DMS153 treated with DMSO at 0.1 percent for 48 hours (cell line): ENCODE results near the gene NSMCE4A.
"Not testable (repeated sequence)": the region's sequence is repeated elsewhere in the genome, so short reads cannot be mapped to it uniquely, and the experiment has no call there.

Experiments used
- DNase-seq: peaks from one replicate; lab custom pipeline; 2025; ENCODE audit not compliant: unreplicated experiment; lab: John Stamatoyannopoulos, UW

Gene NSMCE4A

DNA sequence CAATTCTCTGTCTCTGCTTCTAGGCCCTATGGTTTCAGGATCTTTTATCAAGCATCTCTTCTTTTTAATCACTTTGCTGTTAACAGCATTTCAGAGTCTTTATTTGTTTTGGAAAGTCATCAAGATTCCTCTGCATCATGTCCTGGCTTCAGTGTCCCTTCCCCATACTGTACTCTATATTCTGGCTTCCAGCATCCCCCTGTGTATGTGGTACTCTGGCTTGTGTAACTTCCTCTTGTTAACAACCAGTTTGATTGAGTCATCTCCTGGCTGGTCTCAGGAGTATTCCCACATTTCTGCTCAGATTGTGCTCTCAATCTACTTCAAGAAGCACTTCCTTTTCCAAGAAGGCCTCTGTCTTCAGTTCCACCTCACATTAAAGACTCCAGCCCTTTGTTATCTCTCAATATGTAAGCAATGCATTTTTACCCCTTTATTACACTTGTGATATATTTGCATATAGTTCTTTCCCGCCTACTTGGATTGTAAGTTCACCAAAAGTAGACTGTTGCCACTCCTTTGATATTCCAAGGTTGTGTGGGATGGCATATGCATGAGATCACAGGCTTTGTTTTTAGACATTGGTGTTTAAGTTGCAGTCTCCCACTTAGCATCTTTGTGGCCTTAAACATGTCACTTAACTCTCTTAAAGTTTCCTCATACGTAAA lies 32.1 kb downstream of the NSMCE4A start:
- no peak for DNase-seq

GRCh38 chr10:121941532-121941931 lies 33.5 kb downstream of the NSMCE4A start:
- no peak for DNase-seq

GRCh38 chr10:121936295-121936694 lies 38.7 kb downstream of the NSMCE4A start:
- no peak for DNase-seq

DNA sequence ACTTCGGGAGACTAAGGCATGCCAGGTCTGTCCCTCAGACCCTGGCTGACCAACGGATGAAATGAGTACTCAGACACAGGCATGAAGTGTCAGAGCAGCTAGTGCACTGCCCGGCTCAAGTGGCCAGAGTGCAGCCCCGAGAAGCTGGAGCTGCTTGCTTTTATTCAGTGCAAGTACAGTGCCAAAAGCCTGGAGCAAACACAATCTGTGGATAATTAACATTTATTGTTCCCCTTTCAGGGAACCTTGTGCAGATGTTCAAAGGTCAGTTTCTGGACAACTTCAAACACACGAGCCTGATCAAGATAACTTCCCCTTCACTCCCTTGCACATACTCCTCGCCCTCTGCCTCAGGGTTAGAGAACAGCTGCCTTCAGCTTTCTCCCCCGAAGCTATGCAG lies 39.3 kb downstream of the NSMCE4A start:
- no peak for DNase-seq

GRCh38 chr10:121930268-121931085 lies 44.5 kb downstream of the NSMCE4A start:
- not testable (repeated sequence) for DNase-seq

DNA sequence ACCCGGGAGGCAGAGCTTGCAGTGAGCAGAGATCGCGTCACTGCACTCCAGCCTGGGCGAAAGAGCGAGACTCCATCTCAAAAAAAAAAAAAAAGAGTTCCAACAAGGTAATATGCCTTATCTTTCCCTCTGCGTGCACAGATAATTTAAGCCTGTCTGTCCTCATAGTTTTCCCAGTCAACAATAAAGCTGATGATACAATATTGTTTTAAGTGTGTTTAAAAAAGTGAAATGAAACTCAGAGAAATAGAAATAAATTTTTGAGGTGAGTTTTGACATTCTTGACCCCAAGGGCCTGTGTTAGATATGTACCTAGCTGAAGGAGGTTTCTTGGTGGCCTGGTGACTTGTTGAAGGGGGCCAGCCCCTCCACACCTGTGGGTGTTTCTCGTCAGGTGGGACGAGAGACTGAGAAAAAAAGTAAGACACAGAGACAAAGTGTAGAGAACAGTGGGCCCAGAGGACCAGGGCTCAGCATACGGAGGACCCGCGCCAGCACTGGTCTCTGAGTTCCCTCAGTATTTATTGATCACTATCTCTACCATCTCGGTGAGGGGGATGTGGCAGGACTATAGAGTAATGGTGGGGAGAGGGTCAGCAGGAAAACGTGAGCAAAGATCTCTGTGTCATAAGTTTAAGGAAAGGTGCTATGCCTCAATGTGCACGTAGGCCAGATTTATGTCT lies 45.3 kb downstream of the NSMCE4A start:
- DNase-seq = not testable (repeated sequence)

DNA sequence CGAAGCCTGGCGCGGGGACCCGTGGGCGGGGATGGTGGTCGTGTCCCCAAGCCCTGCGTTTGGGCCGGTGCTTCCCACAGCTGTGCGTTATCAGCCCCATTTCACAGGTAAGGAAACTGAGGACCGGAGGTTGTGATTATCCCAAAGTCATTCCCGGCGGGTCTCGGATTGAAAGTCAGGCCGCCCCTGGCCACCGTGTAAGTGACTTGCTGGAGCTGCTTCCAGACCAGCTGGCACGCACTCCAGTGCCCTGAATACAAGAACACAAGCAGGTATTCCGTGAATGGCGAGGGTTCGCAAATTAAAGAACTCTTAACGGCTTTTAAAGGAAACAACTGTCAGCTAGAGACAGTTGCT lies 46.5 kb downstream of the NSMCE4A start:
- no peak for DNase-seq

DNA sequence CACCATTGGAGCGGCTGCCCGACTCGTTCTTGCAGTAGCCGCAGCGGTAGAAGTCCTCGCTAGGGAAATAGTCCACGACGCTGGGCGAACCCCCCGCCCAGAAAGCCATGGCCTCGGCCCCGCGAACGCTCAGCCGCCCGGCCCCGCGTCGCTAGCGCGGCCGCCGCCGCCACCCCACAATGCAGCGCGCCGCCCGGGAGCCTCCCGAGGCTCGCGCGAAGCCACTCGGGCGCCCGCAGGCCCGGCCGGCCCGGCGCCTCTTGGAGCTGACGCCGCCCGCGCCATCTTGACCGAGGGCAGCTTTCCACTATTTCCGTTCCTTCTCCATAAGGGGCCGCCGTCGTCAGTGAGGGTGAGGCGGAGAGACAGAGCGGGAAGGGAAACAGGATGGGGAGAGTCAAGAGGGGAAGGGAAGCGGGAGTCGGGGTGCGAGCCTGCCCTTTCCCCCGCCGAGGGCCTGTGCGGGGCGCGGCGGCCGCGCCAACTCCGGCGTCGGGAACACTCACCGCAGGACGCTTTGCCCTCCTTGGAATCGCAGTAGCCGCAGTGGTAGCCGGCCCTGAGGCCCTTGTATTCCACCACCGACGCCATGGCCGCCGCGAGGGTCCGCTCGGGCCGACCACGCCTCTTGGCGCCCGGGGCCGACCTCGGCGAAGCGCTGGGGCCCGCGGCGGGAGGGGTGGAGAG lies 47.0 kb downstream of the NSMCE4A start, which contains the start of gene ATE1:
Gene ATE1 (minus strand): TSS at position 191 of the 687 bp plus-strand sequence. CDS start 82 bp downstream, at position 109.
- peak; percentile 92 for DNase-seq

- DNase-seq = no peak
Measured at GRCh38 chr10:121927318-121927840, 47.6 kb downstream of the NSMCE4A start.

GRCh38 chr10:121926671-121927317 lies 48.2 kb downstream of the NSMCE4A start:
- peak; percentile 49 for DNase-seq

DNA sequence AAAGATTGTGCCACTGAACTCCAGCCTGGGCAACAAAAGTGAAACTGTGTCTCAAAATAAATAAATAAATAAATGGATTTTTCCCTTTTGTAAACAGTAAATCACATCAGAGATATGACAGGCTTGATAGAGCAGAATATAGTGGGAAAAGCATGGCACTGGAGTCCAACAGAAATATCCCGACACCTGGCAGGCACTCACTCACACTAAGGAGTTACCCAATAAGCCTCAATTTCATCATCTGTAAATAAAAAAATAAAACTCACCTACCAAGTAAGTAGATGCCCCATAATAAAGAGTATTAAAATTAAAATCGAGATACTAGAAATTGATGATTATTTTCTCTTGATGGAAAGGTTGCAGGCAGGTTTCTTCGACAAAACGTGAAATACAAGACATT lies 48.9 kb downstream of the NSMCE4A start:
- no peak for DNase-seq

DNA sequence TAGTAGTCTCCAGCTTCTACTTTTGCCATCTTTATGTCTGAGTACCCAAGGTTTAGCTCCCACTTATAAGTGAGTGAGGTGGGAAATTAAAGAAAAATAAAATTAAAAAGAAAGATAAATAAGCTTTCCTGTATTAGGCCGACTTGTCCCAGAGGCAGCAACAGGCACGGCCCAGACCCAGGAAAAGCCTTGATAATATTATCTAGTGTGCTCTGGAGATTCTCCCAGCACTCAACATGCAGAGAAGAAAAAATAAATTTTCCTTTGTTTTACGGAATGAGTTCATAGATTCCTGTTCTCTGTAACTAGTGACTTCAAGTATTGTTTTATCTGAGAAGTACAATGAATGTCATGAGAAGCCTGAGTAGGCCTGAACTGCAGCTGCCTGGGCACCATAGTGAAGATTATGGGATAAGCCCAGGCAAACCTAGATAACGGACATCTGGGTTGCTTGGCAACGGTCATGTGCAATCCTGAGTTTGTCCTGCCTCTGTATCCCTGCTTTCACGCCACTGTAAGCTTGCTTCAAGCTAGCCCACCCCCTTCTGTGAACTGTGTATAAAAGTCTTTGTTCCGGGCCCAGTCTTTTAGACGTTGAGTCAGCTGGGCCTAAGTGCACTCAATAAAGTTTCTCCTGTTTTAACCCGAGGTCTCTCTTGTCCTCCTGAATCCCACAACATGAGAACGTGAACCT lies 53.6 kb downstream of the NSMCE4A start:
- no peak for DNase-seq

DNA sequence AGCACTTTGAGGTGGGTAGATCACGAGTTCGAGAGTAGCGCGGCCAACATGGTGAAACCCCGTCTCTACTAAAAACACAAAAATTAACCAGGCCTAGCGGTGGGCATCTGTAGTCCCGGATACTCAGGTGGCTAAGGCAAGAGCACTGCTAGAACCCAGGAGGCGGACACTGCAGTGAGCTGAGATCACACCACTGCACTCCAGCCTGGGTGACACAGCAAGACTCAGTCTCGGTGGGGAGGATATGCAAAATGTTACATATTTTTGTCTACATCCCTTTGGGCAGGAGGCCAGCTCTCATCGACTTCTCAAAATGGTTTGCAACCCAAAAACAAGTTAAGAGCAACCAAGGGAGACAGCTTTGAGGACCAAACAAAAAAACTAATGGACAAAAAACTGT lies 55.4 kb downstream of the NSMCE4A start:
- no peak for DNase-seq

DNA sequence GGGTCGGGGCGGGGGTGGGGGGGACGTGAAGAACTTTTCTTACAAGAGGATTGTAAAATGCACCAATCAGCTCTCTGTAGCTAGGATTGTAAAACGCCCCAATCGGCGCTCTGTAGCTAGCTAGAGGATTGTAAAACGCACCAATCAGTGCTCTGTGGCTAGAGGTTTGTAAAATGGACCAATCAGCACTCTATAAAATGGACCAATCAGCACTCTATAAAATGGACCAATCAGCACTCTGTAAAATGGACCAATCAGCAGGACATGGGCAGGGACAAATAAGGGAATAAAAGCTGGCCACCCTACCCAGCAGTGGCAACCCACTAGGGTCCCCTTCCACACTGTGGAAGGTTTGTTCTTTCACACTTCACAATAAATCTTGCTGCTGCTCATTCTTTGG lies 56.2 kb downstream of the NSMCE4A start:
- not testable (repeated sequence) for DNase-seq

DNA sequence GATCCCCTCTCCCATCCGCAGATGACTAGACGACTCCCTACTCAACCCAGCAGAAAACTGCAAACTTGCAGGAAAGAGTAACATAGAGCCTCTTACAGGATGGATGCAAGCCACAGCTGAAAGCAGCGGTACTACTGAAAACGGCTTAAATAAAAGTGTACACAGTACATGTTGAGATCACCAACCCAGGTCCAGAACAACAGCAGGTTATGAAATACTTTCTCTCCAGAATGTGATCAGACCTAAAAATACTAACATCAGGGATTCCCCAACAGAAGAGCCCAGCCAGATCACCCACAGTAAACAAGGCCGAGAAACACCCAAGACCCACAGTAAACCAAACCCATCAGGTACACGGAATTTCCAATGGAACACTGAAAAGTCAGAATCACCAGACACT lies 60.4 kb downstream of the NSMCE4A start:
- no peak for DNase-seq

DNA sequence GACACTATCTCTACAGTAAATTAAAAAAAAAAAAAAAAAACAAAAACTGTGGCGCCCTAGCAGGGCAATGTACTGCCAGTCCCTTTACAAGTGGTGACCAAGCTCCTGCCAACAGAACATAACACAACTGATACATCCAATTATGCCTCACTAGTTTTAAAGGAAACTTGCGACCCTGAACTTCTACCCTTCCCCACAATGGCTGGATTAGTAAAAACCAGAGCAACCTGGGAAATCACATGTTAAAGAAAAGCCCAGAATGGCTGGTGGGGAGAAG lies 63.7 kb downstream of the NSMCE4A start:
- DNase-seq = no peak

DNA sequence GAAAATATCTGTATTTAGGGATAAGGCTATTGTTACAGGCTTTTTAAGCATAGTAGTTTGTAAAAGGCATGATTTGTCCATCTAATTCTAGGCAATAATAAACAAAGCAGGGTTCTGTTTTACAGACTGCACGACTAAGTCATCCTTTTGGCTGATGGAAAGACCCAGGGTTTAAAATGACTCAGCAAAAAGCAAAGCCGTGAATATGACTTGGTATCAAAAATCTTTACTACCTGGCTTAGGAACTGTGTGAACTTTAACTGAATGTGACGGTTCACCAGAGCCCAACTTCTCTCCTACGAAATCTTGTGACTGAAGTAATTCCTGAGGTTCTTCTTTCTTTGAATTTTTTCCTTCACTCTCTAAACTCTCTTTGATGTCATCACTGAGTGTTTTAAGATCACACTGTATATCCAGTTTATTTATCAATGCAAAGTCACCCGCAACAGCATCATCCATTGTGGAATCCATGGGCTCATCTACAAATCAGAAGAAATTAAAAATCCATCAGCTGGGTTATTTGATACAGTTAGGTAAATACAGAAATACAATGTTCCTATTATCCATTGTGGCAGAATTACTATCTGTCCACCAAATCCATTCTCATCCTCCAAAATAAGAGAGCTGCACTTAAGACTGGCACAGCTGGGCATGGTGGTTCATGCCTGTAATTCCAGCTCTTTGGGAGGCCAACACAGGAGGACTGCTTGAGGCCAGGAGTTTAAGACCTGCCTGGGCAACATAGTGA lies 64.2 kb downstream of the NSMCE4A start:
- no peak for DNase-seq
